Neutrophil (primary cell): ENCODE results near the gene STK32C.
"Not testable (repeated sequence)": the region's sequence is repeated elsewhere in the genome, so short reads cannot be mapped to it uniquely, and the experiment has no call there.

Experiments
- H3K27ac ChIP-seq: fragments of 200-600 bp; sonication (generic); 2 replicates; pipeline ENCODE4 v1.5.1; 2016; ENCODE audit warnings: mild to moderate bottlenecking, moderate library complexity
- H3K27me3 ChIP-seq: fragments of 200-600 bp; sonication (generic); 2 replicates; pipeline ENCODE4 v1.6.0; 2016; ENCODE audit warnings: mild to moderate bottlenecking
- H3K36me3 ChIP-seq: fragments of 200-600 bp; sonication (generic); 2 replicates; pipeline ENCODE4 v1.5.1; 2017
- H3K4me1 ChIP-seq, 2 experiments: fragments of 200-600 bp in 1 of 2; sonication (generic) in 1 of 2; 1 replicate in 1 of 2; 2 replicates in 1 of 2; pipeline versions ENCODE4 v1.5.1 to v1.6.1; 2013 to 2016; ENCODE audit warnings: low read depth in 1 of 2, low read length in 1 of 2, mild to moderate bottlenecking in 1 of 2, moderate library complexity in 1 of 2; ENCODE audit not compliant: control insufficient read depth in 1 of 2, insufficient read depth in 1 of 2
- H3K4me3 ChIP-seq, 2 experiments: fragments of 200-600 bp in 1 of 2; sonication (generic) in 1 of 2; 1 replicate in 1 of 2; 2 replicates in 1 of 2; pipeline ENCODE4 v1.5.1; 2013 to 2016; ENCODE audit warnings: low read depth in 1 of 2, low read length in 1 of 2, mild to moderate bottlenecking in 1 of 2, moderate library complexity in 1 of 2
- H3K9me3 ChIP-seq: fragments of 200-600 bp; sonication (generic); 2 replicates; pipeline ENCODE4 v1.5.1; 2016
- TF ChIP-seq, protein P1 (sequence below): fragments of 200-600 bp; sonication (generic); IDR thresholded peaks from 2 replicates; pipeline ENCODE4 v1.5.1; 2016; ENCODE audit warnings: antibody characterized with exemption

The STK32C gene

GRCh38 chr10:132296666-132297443, 10.9 kb downstream of the STK32C start:
- H3K27me3 ChIP-seq, result peaks cover 46% of the 10 kb centered on the region
- H3K4me1 ChIP-seq, result no peaks in the 10 kb centered on the region
- TF ChIP-seq, protein P1, sequence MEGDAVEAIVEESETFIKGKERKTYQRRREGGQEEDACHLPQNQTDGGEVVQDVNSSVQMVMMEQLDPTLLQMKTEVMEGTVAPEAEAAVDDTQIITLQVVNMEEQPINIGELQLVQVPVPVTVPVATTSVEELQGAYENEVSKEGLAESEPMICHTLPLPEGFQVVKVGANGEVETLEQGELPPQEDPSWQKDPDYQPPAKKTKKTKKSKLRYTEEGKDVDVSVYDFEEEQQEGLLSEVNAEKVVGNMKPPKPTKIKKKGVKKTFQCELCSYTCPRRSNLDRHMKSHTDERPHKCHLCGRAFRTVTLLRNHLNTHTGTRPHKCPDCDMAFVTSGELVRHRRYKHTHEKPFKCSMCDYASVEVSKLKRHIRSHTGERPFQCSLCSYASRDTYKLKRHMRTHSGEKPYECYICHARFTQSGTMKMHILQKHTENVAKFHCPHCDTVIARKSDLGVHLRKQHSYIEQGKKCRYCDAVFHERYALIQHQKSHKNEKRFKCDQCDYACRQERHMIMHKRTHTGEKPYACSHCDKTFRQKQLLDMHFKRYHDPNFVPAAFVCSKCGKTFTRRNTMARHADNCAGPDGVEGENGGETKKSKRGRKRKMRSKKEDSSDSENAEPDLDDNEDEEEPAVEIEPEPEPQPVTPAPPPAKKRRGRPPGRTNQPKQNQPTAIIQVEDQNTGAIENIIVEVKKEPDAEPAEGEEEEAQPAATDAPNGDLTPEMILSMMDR, result no peak
- no peak overlapping the region for H3K27ac ChIP-seq
- H3K4me3 ChIP-seq, result no peak overlapping the region
- no peaks in the 10 kb centered on the region for H3K36me3 ChIP-seq
- H3K9me3 ChIP-seq, result no peaks in the 10 kb centered on the region

DNA sequence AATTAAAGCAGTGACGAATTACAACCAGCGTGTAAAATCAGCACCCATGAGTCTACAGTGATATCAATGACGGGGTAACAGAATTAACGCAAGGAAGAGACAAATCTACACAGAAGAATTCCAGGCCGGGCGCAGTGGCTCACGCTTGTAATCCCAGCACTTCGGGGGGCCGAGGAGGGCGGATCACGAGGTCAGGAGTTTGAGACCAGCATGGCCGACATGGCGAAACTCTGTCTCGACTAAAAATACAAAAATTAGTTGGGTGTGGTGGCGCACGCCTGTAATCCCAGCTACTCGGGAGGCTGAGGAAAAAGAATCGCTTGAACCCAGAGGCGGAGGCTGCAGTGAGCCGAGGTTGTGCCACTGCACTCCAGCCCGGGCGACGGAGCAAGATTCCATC, 12.3 kb downstream of the STK32C start:
- not testable (repeated sequence) for H3K27ac ChIP-seq, H3K9me3 ChIP-seq, H3K36me3 ChIP-seq, H3K4me1 ChIP-seq, H3K4me3 ChIP-seq
- peaks cover 41% of the 10 kb centered on the region for H3K27me3 ChIP-seq

DNA sequence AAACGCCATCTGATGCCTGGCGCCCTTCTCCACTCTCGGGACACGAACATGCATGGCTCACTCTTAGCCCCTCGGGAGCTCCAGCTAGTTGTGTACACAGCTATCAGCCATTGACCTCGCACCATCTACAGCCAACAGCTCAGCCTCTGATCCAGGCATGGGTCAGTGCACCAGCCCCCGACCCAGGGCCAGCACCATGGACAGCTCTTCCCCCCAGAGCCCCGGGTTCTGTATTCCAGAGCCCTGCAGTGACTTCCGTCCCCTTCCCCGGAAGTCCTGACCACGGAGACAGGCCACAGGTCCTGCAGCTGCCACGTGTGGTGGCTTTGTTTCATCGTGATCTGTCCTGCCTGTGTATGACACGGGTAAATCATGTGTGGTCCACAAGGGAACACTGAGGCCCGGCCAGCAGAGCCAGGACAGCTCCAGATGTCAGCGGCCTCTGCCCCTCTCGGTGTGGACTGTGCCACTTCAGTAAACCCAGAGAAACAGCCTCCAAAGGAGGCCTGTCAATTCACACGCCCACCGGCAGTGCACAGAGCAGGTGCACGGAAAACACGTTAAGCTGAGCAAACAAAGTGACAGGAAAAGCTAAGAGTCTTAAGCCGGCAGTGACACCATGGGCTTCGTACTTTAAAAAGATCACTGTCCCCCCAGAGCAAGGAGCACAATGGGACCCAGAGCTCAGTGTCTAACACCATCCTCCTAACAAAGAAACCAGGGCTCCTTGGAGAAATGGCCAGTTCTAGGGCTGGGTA, 13.0 kb downstream of the STK32C start:
- no peaks in the 10 kb centered on the region for H3K36me3 ChIP-seq
- no peaks in the 10 kb centered on the region for H3K9me3 ChIP-seq
- TF ChIP-seq, protein P1, result no peak
- no peaks in the 10 kb centered on the region for H3K4me1 ChIP-seq
- H3K27ac ChIP-seq, result no peak overlapping the region
- peaks cover 41% of the 10 kb centered on the region for H3K27me3 ChIP-seq
- H3K4me3 ChIP-seq, result no peak overlapping the region

DNA sequence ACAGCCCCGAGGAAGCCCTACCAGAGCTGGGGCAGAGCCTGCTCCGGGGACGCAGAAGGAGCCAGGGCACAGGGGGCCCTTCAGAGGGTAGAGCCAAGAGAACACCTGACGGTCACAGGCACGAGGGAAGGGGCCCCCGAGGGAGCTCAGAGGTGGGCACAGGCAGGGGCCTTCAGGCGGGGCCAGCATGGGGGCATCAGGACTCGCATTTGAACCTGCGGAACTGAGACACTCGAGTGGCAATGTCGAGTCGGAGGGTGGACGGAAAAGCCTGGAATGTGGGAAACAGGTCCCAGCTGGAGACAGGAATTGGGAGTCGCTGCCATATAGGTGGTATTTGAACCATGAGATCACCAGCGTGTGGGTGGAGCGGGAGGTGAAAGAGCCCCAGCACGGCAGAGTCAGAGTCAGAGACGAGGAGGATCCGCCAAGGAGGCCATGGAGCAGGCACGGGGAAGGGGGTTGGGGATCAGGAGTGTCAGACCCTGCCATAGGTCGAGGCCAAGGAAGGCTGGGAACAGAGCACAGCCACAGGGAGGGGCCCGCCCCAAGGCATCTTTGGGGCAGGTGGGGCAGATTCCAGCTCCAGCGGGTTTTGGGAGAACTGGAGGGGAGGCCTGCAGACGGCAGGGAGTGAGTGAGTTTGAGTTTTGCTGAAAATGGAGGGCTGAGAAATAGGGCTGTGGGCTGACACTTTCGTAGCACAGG, 13.8 kb downstream of the STK32C start:
- Histone ChIP-seq H3K27ac (no peak overlapping the region), H3K36me3 (no peaks in the 10 kb centered on the region), H3K9me3 (no peaks in the 10 kb centered on the region), H3K4me3 (no peak overlapping the region), H3K27me3 (peaks cover 37% of the 10 kb centered on the region), H3K4me1 (no peaks in the 10 kb centered on the region)
- TF ChIP-seq, protein P1, result no peak

DNA sequence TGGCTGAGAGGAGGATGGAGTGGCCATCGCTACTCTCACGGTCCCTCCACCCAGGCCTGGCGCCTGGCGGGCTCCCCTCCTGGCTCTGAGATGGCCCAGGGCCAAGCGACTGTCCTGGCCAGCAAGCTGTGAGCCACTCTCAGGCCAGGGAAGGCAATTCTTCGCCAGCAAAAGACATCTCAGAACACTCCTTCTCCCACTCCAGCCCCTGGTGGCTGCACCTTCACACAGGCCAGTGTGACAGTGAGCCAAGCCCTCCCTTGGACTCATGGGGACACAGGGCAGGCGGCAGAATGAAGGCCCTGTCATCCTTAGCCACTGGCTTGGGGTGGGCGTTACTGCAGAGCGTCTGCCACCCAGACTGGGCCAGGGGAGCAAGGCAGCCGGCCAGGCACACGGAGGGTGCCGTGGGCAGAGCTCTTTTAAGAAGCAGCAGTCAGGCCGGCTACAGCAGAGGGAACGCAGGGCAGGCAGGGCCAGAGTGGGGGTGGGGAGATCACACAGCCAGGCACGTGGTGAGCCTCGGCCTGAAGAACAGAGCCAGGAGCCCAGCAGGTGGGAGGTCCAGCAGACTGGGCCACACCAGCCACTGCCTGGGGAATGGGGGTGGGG, 14.4 kb downstream of the STK32C start:
- Histone ChIP-seq H3K4me1 (no peaks in the 10 kb centered on the region), H3K27ac (no peak overlapping the region)
- TF ChIP-seq, protein P1, result no peak

More for the DNA sequence above, 14.4 kb downstream of the STK32C start:
- Histone ChIP-seq H3K36me3 (no peaks in the 10 kb centered on the region), H3K4me3 (no peak overlapping the region), H3K27me3 (peaks cover 37% of the 10 kb centered on the region), H3K9me3 (no peaks in the 10 kb centered on the region)
